NCI-H146 (cell line): ENCODE results near the gene CDK3.
"Not testable (repeated sequence)": the region's sequence is repeated elsewhere in the genome, so short reads cannot be mapped to it uniquely, and the experiment has no call there.

ENCODE experiments used
- DNase-seq: peaks from one replicate; lab custom pipeline; 2025; lab: John Stamatoyannopoulos, UW

Gene CDK3

GRCh38 chr17:76039121-76039520, 38.5 kb downstream of the CDK3 start:
- no peak for DNase-seq

GRCh38 chr17:76040376-76040775, 39.7 kb downstream of the CDK3 start:
- no peak for DNase-seq

- not testable (repeated sequence) for DNase-seq
These were observed 42.2 kb downstream of the CDK3 start for GRCh38 chr17:76042868-76043267.

- not testable (repeated sequence) for DNase-seq
These were observed 43.9 kb downstream of the CDK3 start for GRCh38 chr17:76044475-76045007.

GRCh38 chr17:76046064-76046463, 45.4 kb downstream of the CDK3 start:
- no peak for DNase-seq

GRCh38 chr17:76048025-76048605, 47.5 kb downstream of the CDK3 start:
- DNase-seq = no peak

- no peak for DNase-seq
These were observed 48.1 kb downstream of the CDK3 start for GRCh38 chr17:76048711-76049110.

- DNase-seq = no peak
These were observed 48.6 kb downstream of the CDK3 start for GRCh38 chr17:76049239-76049638.

- DNase-seq = no peak
These were observed 49.3 kb downstream of the CDK3 start for GRCh38 chr17:76049836-76050537.

GRCh38 chr17:76050538-76051467, 50.1 kb downstream of the CDK3 start:
- DNase-seq = no peak

GRCh38 chr17:76051561-76051960, 50.9 kb downstream of the CDK3 start:
- DNase-seq = no peak

GRCh38 chr17:76053246-76054111, 52.8 kb downstream of the CDK3 start:
- no peak for DNase-seq

GRCh38 chr17:76054112-76054476, 53.4 kb downstream of the CDK3 start:
- DNase-seq = no peak
